HUDEP-2 (cell line): ENCODE measurements around the gene ERGIC1.

Experiments
- DNase-seq, 76 experiments: peaks; one replicate each; lab custom pipeline; 2025; ENCODE audit not compliant: unreplicated experiment in 76 of 76; lab: John Stamatoyannopoulos, UW

Gene ERGIC1

GRCh38 chr5:172897481-172898217 lies 63.6 kb downstream of the ERGIC1 start:
- DNase-seq = no peak

DNA sequence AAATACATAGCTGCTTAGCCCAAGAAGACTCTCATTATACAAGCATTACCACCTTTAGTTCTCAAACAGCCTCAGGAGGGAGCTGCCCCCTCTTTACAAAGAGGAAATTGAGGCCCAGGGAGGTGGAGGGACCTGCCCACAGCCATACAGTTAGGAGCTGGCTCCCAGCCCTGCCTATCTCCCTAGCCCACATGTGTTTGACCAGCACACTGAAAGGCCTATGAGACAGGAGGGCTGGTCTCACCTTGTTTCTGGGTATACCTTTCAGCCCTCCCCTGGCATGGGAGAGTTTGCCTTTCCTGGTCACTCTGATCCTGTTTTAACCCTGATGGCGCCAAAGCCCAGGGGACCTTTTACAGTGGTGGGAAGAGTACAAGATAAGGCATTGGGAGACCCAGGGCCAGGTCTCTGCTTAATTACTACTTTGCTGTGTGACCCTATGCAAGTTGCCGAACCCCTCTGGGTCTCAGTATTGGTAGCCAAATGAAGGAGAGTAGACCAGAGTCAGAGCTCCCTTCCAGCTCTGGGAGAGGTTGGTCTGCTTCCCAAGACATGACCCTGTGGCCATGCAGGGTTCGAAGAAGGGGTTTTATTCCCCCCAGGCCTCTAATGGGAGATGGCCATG lies 64.3 kb downstream of the ERGIC1 start:
- DNase-seq = peak in 15 of 76 experiments; percentile 6 to 47 (median 28)

DNA sequence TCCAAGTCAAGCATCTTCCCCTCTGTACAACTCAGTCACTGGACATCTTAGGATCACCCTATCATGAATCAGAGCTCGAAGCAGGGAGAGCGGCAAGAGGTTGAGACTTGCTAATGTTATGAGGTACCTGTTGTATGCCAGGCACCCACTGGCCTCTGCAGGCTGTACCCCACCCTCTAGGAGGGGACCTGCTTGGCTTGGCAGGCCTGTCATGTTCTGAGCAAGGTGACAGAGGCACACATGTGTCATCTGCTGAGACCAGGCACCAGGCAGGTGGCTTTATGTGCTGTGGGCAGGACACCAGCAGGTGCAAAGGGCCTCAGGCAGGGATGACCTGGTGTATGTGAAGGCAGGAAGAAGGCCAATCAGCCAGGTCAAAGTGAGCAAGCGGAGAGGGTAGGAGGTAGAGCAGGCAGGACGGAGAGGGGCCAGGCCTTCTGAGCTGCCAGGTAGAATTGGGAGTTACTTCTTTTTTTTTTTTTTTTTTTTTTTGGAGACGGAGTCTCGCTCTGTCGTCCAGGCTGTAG lies 64.9 kb downstream of the ERGIC1 start:
- no peak for DNase-seq

GRCh38 chr5:172899436-172899835 lies 65.4 kb downstream of the ERGIC1 start:
- DNase-seq = no peak

DNA sequence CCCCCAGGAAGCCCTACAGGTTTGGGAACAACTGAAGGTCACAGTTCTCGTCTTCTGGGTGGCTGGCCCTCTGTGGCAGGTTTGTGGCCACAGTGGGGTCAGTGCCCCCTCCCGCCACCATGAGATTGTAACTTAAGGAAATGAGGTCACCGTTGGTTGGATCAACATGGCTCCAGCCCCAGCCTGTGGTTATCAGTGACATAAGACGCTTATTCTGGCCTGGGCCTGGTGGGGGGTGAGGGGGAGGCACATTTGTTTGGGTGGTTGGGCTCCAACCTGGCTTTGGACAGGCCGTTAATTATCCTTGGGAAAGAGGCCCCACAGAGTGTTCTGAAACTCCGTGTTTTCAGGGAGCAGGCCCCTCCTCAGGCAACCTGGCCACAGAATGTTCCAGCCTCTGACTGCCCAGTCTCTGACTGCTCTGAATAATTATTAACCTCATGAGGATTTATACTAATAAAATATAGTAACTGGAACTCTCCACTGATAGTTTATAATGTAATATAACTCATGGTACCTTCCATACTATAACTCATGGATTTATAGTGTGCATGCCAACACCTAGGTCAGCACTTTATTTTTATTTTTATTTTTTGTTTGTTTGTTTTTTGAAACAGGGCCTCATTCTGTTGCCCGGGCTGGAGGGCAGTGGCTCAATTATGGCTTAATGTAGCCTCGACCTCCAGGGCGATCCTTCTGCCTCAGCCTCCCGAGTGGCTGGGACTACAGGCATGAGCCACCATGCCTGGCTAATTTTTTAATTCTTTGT lies 67.1 kb downstream of the ERGIC1 start:
- DNase-seq = peak in 3 of 76 experiments; percentile 7 to 19 (median 12)

DNA sequence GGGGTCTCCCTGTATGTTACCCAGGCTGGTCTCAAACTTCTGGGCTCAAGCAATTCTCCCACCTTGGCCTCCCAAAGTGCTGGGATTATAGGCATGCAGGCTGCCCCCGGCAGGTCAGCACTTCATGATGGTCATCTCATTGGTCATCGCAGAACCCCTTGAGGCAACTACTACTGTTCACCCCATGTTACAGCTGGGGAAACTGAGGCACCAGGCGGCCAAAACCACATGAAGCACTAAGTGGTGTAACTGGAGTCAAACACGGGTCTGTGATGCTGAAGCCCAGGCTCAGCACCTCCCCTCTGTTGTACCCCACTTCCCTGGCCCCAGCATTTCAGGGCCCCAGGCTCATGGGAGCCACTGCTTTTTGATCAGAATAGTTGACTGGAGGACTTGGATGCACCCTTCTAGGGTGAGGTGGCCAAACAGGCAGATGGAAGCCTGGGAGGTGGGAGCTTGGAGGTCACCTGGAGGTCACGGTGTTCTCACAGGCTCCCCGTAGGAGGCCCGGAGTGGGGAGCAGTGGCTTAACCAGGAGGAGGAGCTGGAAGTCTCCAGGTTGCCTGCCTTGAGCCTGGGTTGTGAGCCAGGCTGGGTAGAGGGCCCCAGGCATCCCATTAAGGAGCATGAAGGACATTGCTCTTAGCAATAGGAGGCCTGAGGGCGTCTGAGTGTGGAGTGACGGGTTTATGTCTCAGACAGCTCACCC lies 67.9 kb downstream of the ERGIC1 start:
- no peak for DNase-seq

GRCh38 chr5:172902497-172903472 lies 68.7 kb downstream of the ERGIC1 start:
- peak in 42 of 76 experiments; percentile 1 to 60 (median 30) for DNase-seq

DNA sequence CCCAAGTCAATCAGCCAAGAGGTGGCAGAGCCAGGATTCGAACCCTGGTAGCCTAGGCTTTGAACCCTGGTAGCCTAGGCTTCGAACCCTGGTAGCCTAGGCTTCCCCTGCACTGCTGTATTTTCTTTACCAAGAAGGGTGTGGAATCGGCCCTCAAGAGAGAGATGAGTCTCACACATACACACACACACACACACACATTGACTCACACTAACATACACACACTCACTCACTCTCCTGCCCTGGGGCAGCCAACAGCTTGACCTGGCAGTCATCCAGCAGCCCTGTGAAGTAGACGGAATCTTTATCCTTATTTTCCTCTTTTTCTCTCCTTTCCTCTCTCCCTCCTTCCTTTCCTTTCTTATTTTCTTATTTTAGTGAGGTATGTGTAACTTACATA lies 69.7 kb downstream of the ERGIC1 start:
- peak in 15 of 76 experiments; percentile 7 to 45 (median 34) for DNase-seq

GRCh38 chr5:172904312-172904642 lies 70.2 kb downstream of the ERGIC1 start:
- no peak for DNase-seq

DNA sequence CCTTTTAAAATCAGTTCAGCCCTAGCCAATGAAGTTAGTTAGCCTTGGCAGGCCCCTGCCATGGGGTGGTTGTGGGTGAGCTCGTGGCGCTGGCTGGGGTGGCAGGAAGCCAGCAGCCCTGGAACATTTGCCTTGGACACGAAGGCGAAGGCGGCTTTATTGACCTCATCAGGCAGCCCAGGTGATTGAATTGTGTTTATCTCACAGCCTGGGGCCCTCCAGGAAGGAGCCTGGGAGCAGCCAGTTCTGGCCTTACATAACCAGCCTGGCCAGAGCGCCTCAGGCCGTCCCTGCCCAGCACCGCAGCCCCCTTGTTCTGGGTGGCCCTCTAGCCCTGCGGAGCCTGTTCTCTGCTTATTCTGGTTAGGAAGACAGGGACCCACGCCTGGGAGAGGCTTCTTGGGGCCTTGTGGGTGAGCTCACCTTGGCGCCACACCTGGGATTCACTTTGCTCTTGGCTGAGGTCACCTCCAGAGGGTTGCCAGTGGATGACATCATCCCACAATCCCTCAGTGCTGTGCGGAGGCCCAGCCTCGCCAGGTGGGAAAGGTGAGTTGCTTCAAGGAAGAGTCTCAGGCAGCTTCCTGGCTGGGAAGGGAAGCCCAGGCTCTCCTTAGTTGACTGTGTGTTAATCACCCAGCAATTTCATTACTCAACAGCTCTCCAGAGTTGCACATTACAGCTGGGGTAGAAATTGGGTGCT lies 70.7 kb downstream of the ERGIC1 start:
- peak in 3 of 76 experiments; percentile 3 to 19 (median 4) for DNase-seq

GRCh38 chr5:172905346-172906140 lies 71.5 kb downstream of the ERGIC1 start:
- no peak for DNase-seq

DNA sequence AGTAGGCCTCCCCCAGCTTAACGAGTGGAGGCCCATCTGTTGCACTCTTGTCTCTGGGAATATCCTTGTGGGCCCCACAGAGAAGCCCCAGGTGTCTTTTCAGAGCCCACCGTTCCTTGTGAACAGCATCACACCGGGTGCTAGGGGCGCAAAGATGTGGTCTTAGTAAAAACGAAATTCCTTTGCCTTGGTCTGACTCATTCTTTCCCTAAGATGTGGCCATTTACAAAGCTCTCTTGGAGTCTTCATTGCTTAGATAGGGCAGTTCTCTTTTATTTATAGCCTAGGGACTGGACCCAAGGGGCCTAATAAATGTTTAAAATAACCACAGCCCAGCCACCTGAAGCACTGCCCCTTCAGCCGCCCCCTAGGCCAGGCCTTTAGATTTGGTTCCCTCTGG lies 72.4 kb downstream of the ERGIC1 start:
- DNase-seq = no peak

GRCh38 chr5:172906888-172907287 lies 72.8 kb downstream of the ERGIC1 start:
- DNase-seq = no peak

DNA sequence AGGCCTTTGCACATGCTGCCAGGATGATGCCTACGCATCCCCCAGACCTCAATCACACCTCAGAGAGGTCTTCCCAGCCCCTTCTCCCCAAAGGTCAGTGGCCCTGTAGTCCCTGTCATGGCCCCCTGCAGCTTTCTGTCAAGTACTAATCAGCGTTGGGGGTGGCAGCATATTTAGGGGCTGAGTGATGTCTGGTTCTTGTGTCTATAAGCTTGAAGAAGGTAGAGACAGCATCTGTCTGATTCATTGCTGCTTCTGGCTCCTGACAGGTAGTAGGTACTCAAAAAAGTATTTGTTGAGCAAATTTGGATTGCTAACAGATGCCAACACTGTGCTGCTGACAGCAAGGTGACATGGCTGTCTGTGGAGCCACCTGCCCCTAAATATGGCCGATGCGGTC lies 73.6 kb downstream of the ERGIC1 start:
- no peak for DNase-seq

DNA sequence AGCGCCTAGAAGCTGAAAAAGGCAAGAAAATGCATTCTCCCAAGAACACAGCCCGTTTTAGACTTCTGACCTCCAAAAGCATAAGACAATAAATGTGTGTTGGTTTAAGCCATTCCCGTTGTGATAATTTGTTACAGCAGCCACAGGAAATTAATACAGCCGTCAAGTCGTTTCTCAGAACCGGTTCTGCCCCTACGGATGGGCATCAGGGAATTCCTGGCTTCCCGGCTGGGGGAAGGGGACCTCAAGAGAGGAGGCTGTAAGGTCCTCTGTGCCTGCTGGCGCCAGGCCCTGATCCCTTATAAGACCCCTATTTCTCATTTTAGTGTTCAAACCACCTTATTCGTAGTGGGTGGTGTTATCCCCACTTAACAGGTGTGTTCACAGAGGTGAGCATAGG lies 74.6 kb downstream of the ERGIC1 start:
- no peak for DNase-seq

GRCh38 chr5:172909931-172910502 lies 76.0 kb downstream of the ERGIC1 start:
- DNase-seq = no peak

DNA sequence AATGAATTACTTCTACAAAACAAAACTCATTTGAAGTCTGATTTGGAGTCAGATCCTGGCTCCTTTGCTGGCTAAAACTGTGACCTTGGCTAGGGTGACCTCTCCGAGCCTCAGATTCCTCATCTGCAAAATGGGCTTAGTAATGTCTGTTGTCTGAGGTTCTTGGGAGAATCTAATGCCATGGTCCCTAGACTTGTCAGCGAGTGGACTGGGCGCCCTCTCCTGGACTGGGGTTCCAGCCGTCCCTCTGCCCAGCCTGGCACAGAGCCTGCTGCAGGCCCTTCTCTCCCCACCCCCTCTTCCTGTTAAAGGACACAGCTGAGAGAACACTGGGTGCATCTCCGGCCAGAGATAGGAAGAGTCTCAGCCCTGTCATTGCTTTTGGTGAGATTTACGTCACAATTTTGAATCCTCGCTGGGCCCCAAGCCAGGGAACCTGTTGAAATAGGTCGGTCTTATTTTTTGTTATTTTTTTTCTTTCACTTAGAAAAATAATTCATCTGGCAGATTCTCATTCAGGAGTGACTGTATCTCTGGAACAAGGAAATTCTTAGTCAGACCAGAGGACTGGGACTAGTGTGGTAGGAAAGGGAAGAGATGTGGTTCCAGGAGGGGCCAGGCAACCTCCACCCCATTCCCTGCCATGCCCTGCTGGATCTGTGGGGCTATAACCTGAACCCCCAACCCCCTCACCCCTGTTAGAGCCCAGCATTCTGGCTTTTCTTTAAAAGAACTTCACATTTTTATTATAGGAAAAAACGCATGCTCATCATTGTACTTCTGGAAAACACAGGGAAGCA lies 77.0 kb downstream of the ERGIC1 start:
- peak in 21 of 76 experiments; percentile 3 to 36 (median 13) for DNase-seq
